Progenitor cell of endocrine pancreas (in vitro differentiated cells): ENCODE results near the gene LHCGR. TPM values are rescaled to one million over a fixed set of nuclear protein-coding genes. Genes with fewer than 3 reads are reported as not detected.
"Not testable (repeated sequence)": the region's sequence is repeated elsewhere in the genome, so short reads cannot be mapped to it uniquely, and the experiment has no call there.

Experiments used
- DNase-seq: peaks from one replicate; pipeline ENCODE4 v3.0.0; 2021; ENCODE audit warnings: low spot score; ENCODE audit not compliant: unreplicated experiment
- H3K27ac Mint-ChIP-seq: 2 replicates; pipeline ENCODE4 v1.8.0; 2021; ENCODE audit warnings: mild to moderate bottlenecking, moderate library complexity, mixed read lengths
- H3K27me3 Mint-ChIP-seq: 2 replicates; pipeline ENCODE4 v1.8.0; 2021; ENCODE audit warnings: mixed read lengths
- H3K36me3 Mint-ChIP-seq: 2 replicates; pipeline ENCODE4 v1.8.0; 2022; ENCODE audit warnings: mixed read lengths; ENCODE audit not compliant: insufficient read depth
- H3K4me1 Mint-ChIP-seq: 2 replicates; pipeline ENCODE4 v1.8.0; 2021; ENCODE audit warnings: low read depth, mixed read lengths
- H3K4me3 Mint-ChIP-seq: 2 replicates; pipeline ENCODE4 v1.8.0; 2021; ENCODE audit warnings: low read depth, mild to moderate bottlenecking, moderate library complexity, mixed read lengths
- H3K9me3 Mint-ChIP-seq: 2 replicates; pipeline ENCODE4 v1.8.0; 2021; ENCODE audit warnings: low read depth, mixed read lengths
- CTCF ChIP-seq: fragments of 200-600 bp; sonication (generic); IDR thresholded peaks from one replicate; pipeline ENCODE4 v1.5.0; 2021; ENCODE audit warnings: antibody characterized with exemption, mild to moderate bottlenecking; ENCODE audit not compliant: unreplicated experiment
- total RNA-seq: library from RNA; stranded (reverse); gene quantifications from 2 replicates; pipeline ENCODE4 v1.2.1, GENCODE V29; 2021

Gene LHCGR
- total RNA-seq, 1 donor from 2014 or later, result not detected

- Mint-ChIP-seq H3K36me3 (no peaks in the 10 kb centered on the region), H3K9me3 (no peaks in the 10 kb centered on the region), H3K4me1 (no peaks in the 10 kb centered on the region), H3K27me3 (peaks cover 15% of the 10 kb centered on the region), H3K27ac (no peak overlapping the region), H3K4me3 (no peak overlapping the region)
- no peak for TF ChIP-seq CTCF
- no peak for DNase-seq
Measured at GRCh38 chr2:48749291-48750127, 6.0 kb downstream of the LHCGR start.

GRCh38 chr2:48747319-48747718, 8.2 kb downstream of the LHCGR start:
- H3K36me3 Mint-ChIP-seq, result no peaks in the 10 kb centered on the region
- H3K9me3 Mint-ChIP-seq, result no peaks in the 10 kb centered on the region
- no peak for TF ChIP-seq CTCF
- H3K4me3 Mint-ChIP-seq, result no peak overlapping the region
- no peak for DNase-seq
- H3K27ac Mint-ChIP-seq, result no peak overlapping the region
- no peaks in the 10 kb centered on the region for H3K4me1 Mint-ChIP-seq
- H3K27me3 Mint-ChIP-seq, result peaks cover 4% of the 10 kb centered on the region

DNA sequence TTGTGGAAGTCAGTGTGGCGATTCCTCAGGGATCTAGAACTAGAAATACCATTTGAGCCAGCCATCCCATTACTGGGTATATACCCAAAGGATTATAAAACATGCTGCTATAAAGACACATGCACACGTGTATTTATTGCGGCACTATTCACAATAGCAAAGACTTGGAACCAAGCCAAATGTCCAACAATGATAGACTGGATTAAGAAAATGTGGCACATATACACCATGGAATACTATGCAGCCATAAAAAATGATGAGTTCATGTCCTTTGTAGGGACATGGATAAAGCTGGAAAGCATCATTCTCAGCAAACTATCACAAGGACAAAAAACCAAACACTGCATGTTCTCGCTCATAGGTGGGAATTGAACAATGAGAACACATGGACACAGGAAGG, 16.3 kb downstream of the LHCGR start:
- H3K27me3 Mint-ChIP-seq, H3K4me3 Mint-ChIP-seq, DNase-seq, H3K27ac Mint-ChIP-seq, H3K9me3 Mint-ChIP-seq, H3K36me3 Mint-ChIP-seq, H3K4me1 Mint-ChIP-seq: not testable (repeated sequence)

DNA sequence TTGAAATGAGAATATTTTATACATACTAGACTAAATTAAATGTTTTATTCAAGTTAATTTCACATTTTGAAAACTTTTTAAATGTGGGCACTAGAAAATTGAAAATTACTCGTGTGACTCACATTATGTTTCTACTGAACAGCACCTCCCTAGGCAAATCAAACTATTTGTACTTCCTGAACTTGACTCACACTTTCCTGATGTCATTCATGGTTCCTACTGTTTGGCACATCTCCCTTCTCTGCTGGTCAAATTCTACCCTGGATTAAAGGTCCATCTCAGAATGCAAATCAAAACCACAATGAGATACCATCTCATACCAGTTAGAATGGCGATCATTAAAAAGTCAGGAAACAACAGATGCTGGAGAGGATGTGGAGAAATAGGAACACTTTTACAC, 16.7 kb downstream of the LHCGR start:
- no peak for TF ChIP-seq CTCF
- DNase-seq, result no peak
- Mint-ChIP-seq H3K27ac (no peak overlapping the region), H3K36me3 (no peaks in the 10 kb centered on the region), H3K27me3 (no peaks in the 10 kb centered on the region), H3K4me3 (no peak overlapping the region), H3K4me1 (peaks cover 2% of the 10 kb centered on the region), H3K9me3 (peaks cover 5% of the 10 kb centered on the region)

GRCh38 chr2:48736251-48736650, 19.3 kb downstream of the LHCGR start:
- peaks cover 5% of the 10 kb centered on the region for H3K9me3 Mint-ChIP-seq
- no peaks in the 10 kb centered on the region for H3K36me3 Mint-ChIP-seq
- peaks cover 5% of the 10 kb centered on the region for H3K4me1 Mint-ChIP-seq
- H3K27ac Mint-ChIP-seq, result no peak overlapping the region
- TF ChIP-seq CTCF, result no peak
- no peak overlapping the region for H3K4me3 Mint-ChIP-seq
- DNase-seq, result no peak
- no peaks in the 10 kb centered on the region for H3K27me3 Mint-ChIP-seq
